ENCODE results near the gene AMOTL1. TPM values are rescaled to one million over a fixed set of nuclear protein-coding genes. Genes with fewer than 3 reads are reported as not detected.

The AMOTL1 gene
- total RNA-seq, 1 donor from 2014 or later: 22.6 TPM

DNA sequence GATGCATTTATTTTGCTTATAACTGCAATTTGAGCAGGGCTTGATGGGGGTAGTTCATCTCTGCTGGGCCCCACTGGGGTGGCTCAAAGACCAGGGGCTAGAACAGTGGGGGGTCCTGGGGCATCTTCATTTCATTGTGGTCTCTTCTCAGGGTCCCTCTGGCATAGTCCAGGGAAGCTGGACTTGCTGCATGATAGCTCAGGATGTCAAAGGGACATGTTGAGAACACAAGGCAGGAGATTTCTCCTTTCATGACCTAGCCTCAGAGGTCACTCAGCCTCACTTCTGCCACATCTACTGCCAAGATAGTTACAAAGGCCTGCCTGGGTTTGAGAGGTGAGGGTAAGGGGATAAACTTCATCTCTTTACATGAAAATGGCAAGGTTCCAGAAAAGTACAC, 115.7 kb downstream of the AMOTL1 start:
- DNase-seq (ENCODE audit: low spot score): no peak
- H3K4me2 ChIP-seq: no peak overlapping the region
- no peaks in the 10 kb centered on the region for H3K27me3 ChIP-seq
- no peak overlapping the region for H3K27ac ChIP-seq
- H4K20me1 ChIP-seq (ENCODE audit: low read depth): no peaks in the 10 kb centered on the region
- H3K4me3 ChIP-seq: no peak overlapping the region
- Mint-ChIP-seq H3K36me3 (peaks cover 48% of the 10 kb centered on the region), H3K9me3 (peaks cover 9% of the 10 kb centered on the region), H3K27ac (peak overlapping the region; percentile 26), H3K4me1 (no peaks in the 10 kb centered on the region), H3K27me3 (ENCODE audit: insufficient read depth, low read depth) (peaks cover 2% of the 10 kb centered on the region), H3K4me3 (no peak overlapping the region)
- no peaks in the 10 kb centered on the region for H3K36me3 ChIP-seq
- no peaks in the 10 kb centered on the region for H3K4me1 ChIP-seq
- no peak overlapping the region for H3K9ac ChIP-seq
- H3K9me3 ChIP-seq (ENCODE audit: low read depth): no peaks in the 10 kb centered on the region
- H3F3A ChIP-seq (ENCODE audit: low read depth): no peaks in the 10 kb centered on the region
- H2AFZ ChIP-seq (replicated peaks): no peak overlapping the region
- no peaks in the 10 kb centered on the region for H3K79me2 ChIP-seq (ENCODE audit: low read depth)
- TF ChIP-seq EZH2 (IDR thresholded peaks at IDR 0.05) (no peak), CTCF (IDR thresholded peaks at IDR 0.05) (no peak), EZH2phosphoT487 (IDR thresholded peaks at IDR 0.05) (no peak)

DNA sequence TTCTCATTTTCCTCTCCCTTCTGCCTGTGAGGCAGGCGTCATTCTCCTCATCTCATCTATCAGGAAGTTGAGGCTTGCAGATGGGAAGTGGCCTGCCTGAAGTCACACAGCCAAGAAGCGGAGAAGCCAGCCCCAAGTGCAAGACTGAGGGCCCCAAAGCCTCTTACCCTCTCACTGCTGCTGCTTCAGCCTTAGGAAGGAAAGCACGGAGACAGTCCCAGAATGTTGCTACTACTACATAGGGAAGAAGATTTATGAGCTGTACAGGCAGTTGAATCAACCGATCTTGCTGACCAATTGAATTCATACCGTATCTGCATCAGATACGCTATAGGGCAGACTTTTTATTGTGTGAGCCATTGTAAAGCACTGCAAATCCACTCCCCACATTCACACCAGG, 116.2 kb downstream of the AMOTL1 start:
- TF ChIP-seq EZH2phosphoT487 (IDR thresholded peaks at IDR 0.05) (no peak), CTCF (IDR thresholded peaks at IDR 0.05) (no peak), EZH2 (IDR thresholded peaks at IDR 0.05) (no peak)
- Histone ChIP-seq H2AFZ (replicated peaks) (no peak overlapping the region), H3K9ac (no peak overlapping the region), H3K9me3 (ENCODE audit: low read depth) (no peaks in the 10 kb centered on the region), H3K27ac (no peak overlapping the region), H3K36me3 (no peaks in the 10 kb centered on the region), H4K20me1 (ENCODE audit: low read depth) (no peaks in the 10 kb centered on the region), H3K4me3 (no peak overlapping the region), H3K79me2 (ENCODE audit: low read depth) (no peaks in the 10 kb centered on the region), H3K27me3 (no peaks in the 10 kb centered on the region), H3K4me1 (no peaks in the 10 kb centered on the region), H3F3A (ENCODE audit: low read depth) (no peaks in the 10 kb centered on the region), H3K4me2 (no peak overlapping the region)
- Mint-ChIP-seq H3K4me3 (no peak overlapping the region), H3K27me3 (ENCODE audit: insufficient read depth, low read depth) (peaks cover 2% of the 10 kb centered on the region), H3K27ac (no peak overlapping the region), H3K4me1 (no peaks in the 10 kb centered on the region), H3K36me3 (peaks cover 48% of the 10 kb centered on the region), H3K9me3 (peaks cover 11% of the 10 kb centered on the region)
- no peak for DNase-seq (ENCODE audit: low spot score)

GRCh38 chr11:94885133-94885532, 117.0 kb downstream of the AMOTL1 start:
- Histone ChIP-seq H3F3A (ENCODE audit: low read depth) (no peaks in the 10 kb centered on the region), H3K27ac (no peak overlapping the region), H3K36me3 (no peaks in the 10 kb centered on the region), H3K9ac (no peak overlapping the region), H3K9me3 (ENCODE audit: low read depth) (no peaks in the 10 kb centered on the region), H3K4me3 (no peak overlapping the region), H4K20me1 (ENCODE audit: low read depth) (no peaks in the 10 kb centered on the region), H3K4me1 (no peaks in the 10 kb centered on the region), H2AFZ (replicated peaks) (no peak overlapping the region), H3K27me3 (no peaks in the 10 kb centered on the region), H3K4me2 (no peak overlapping the region), H3K79me2 (ENCODE audit: low read depth) (no peaks in the 10 kb centered on the region)
- H3K4me1 Mint-ChIP-seq: no peaks in the 10 kb centered on the region
- H3K27ac Mint-ChIP-seq: no peak overlapping the region
- peaks cover 43% of the 10 kb centered on the region for H3K36me3 Mint-ChIP-seq
- no peak for DNase-seq (ENCODE audit: low spot score)
- TF ChIP-seq EZH2phosphoT487 (IDR thresholded peaks at IDR 0.05) (no peak), EZH2 (IDR thresholded peaks at IDR 0.05) (no peak), CTCF (IDR thresholded peaks at IDR 0.05) (no peak)
- no peak overlapping the region for H3K4me3 Mint-ChIP-seq
- H3K27me3 Mint-ChIP-seq (ENCODE audit: insufficient read depth, low read depth): peaks cover 2% of the 10 kb centered on the region
- peaks cover 13% of the 10 kb centered on the region for H3K9me3 Mint-ChIP-seq
